Tibial artery (tissue), 4 donors: ENCODE results near the gene FBXW2.
A peak's percentile ranks its signal among the peaks of the same experiment; 100 is the strongest.

Source experiments
- DNase-seq, 2 donors: peaks; one replicate each; pipeline ENCODE4 v3.0.0-alpha.2; 2019
- H3K27ac ChIP-seq, 2 donors: fragments of 200-600 bp; sonication (generic) in 1 of 2; 1 replicate in 1 of 2; 2 replicates in 1 of 2; pipeline ENCODE4 v1.5.1; 2018 to 2019; ENCODE audit warnings: mild to moderate bottlenecking in 1 of 2
- H3K27me3 ChIP-seq, 2 donors: fragments of 200-600 bp; sonication (generic) in 1 of 2; one replicate each; pipeline versions ENCODE4 v1.5.1 to v1.6.0; 2016 to 2019
- H3K36me3 ChIP-seq, 3 donors: fragments of 200-600 bp; sonication (generic) in 2 of 3; one replicate each; pipeline ENCODE4 v1.5.1; 2016 to 2019; ENCODE audit warnings: mild to moderate bottlenecking in 2 of 3
- H3K4me1 ChIP-seq, 4 donors: fragments of 200-600 bp; sonication (generic) in 2 of 4; 1 replicate in 3 of 4; 2 replicates in 1 of 4; pipeline ENCODE4 v1.5.1; 2016 to 2019
- H3K4me3 ChIP-seq, 2 donors: fragments of 200-600 bp; sonication (generic) in 1 of 2; 1 replicate in 1 of 2; 2 replicates in 1 of 2; pipeline ENCODE4 v1.5.1; 2018 to 2019; ENCODE audit warnings: mild to moderate bottlenecking in 2 of 2
- H3K9me3 ChIP-seq, 3 donors: fragments of 200-600 bp; sonication (generic) in 1 of 3; one replicate each; pipeline ENCODE4 v1.5.1; 2016 to 2019
- intact Hi-C: fragments of 100-400 bp; cut with DNase I; formaldehyde crosslinking; loops from one replicate; pipeline ENCODE4 v1.15.0; 2023; ENCODE audit warnings: low total_unique reads
- TF ChIP-seq, protein P1 (sequence below), 2 experiments: fragments of 200-600 bp in 1 of 2; fragments of 450-650 bp in 1 of 2; IDR thresholded peaks; one replicate each; pipeline ENCODE4 v1.5.1; 2017 to 2019; ENCODE audit warnings: antibody characterized with exemption in 2 of 2, mild to moderate bottlenecking in 1 of 2, moderate library complexity in 1 of 2

FBXW2 gene

DNA sequence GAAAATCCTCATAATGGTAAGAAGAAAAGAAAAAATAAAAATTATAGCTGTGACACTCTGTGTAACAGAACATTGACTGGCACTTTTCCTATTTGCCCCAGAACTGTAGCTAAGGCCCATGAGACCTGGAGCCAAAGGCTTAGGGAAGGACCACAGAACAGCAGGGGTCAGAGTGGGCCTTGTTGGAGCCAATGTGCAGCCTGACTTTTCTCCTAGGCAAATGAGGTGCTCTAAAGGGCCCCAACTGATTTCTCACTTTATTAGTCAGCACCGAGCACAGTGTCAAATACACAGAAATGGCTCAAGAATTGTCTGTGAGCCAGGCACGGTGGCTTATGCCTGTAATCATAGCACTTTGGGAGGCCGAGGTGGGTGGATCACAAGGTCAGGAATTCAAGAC, 74.9 kb downstream of the FBXW2 start:
- Histone ChIP-seq H3K36me3 (no peaks in the 10 kb centered on the region), H3K4me1 (peaks cover 0 to 15% (median 10%) of the 10 kb centered on the region in 4 donors), H3K4me3 (no peak overlapping the region), H3K9me3 (no peaks in the 10 kb centered on the region), H3K27me3 (no peaks in the 10 kb centered on the region), H3K27ac (no peak overlapping the region)
- DNase-seq: no peak
- TF ChIP-seq, protein P1, sequence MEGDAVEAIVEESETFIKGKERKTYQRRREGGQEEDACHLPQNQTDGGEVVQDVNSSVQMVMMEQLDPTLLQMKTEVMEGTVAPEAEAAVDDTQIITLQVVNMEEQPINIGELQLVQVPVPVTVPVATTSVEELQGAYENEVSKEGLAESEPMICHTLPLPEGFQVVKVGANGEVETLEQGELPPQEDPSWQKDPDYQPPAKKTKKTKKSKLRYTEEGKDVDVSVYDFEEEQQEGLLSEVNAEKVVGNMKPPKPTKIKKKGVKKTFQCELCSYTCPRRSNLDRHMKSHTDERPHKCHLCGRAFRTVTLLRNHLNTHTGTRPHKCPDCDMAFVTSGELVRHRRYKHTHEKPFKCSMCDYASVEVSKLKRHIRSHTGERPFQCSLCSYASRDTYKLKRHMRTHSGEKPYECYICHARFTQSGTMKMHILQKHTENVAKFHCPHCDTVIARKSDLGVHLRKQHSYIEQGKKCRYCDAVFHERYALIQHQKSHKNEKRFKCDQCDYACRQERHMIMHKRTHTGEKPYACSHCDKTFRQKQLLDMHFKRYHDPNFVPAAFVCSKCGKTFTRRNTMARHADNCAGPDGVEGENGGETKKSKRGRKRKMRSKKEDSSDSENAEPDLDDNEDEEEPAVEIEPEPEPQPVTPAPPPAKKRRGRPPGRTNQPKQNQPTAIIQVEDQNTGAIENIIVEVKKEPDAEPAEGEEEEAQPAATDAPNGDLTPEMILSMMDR (IDR thresholded peaks at IDR 0.05): no peak
- intact Hi-C loops: no loop called here

DNA sequence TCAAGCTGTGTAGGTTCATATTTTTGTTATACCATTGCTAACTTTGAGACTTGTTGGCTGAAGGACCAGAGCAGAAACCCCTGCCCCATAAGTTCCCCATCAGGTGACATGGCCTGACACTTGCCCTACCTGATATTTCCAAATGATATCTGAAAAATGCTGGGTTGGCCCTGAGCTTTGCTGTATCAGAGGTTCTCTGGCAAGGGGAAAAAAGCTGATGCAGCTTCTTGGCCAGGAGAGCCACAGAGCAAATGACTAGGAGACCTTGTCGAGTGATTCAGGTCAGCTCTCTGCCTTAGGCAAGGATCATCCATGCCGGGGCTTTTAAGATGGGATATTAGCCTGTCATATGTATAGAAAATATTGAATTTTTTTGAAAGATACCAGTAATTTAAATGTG, 76.0 kb downstream of the FBXW2 start:
- TF ChIP-seq, protein P1 (IDR thresholded peaks at IDR 0.05): no peak
- Histone ChIP-seq H3K4me3 (no peak overlapping the region), H3K4me1 (peaks cover 0 to 21% (median 14%) of the 10 kb centered on the region in 4 donors), H3K36me3 (no peaks in the 10 kb centered on the region), H3K27me3 (no peaks in the 10 kb centered on the region), H3K27ac (no peak overlapping the region), H3K9me3 (no peaks in the 10 kb centered on the region)
- no peak for DNase-seq
- intact Hi-C loops: no loop called here

DNA sequence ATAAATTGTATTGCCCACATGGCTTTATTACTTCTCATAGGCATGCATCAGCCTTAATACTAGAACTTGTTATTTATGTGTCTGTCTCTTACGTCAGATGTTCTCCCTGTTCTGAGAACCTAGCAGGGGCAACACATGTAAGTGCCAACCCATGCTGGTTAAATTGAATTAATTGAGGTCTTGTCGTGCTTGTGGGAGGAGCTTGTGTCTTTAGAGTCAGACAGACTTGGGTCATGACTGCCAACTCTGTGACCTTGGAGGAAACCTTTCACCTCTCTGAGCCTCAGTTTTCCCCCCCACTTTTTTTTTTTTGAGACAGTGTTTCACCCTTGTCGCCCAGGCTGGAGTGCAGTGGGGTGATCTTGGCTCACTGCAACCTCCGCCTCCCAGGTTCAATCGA, 76.7 kb downstream of the FBXW2 start:
- DNase-seq: no peak
- no peaks in the 10 kb centered on the region for H3K36me3 ChIP-seq
- TF ChIP-seq, protein P1 (IDR thresholded peaks at IDR 0.05): no peak

DNA sequence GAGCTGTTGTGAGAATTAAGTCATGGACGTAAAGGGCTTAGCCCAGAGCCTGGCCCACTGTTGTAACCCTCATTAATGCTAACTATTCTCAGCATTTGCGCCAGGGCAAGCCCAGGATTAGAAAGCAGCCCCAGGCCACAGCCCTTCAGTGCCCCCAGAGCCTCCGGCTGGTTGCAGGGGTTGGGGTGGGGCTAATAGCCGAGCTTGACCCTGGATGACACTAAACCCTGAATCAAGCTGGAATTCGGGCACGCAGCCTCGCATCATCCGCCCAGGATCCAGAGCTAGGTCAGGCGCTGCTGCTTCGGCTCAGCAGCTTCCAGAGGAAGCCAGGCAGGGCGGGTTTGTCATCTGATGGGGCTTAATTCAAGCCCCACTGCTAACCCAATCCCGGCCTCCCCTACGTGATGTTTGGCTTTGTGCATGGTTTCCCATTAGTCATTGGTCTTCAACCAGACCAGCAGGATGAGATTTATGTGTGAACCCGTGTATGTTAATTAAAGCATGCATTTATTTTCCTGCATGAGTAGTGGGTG, 77.8 kb downstream of the FBXW2 start:
- no peaks in the 10 kb centered on the region for H3K36me3 ChIP-seq
- no peaks in the 10 kb centered on the region for H3K27me3 ChIP-seq
- DNase-seq: peak; percentile 73 to 74
- no peaks in the 10 kb centered on the region for H3K9me3 ChIP-seq
- H3K27ac ChIP-seq: peak overlapping the region; percentile 72 to 85
- peaks cover 0 to 35% (median 27%) of the 10 kb centered on the region in 4 donors for H3K4me1 ChIP-seq
- intact Hi-C loops: no loop called here
- TF ChIP-seq, protein P1 (IDR thresholded peaks at IDR 0.05): no peak
- peak overlapping the region; percentile 87 to 91 for H3K4me3 ChIP-seq

More for the DNA sequence above, 76.7 kb downstream of the FBXW2 start:
- H3K9me3 ChIP-seq: no peaks in the 10 kb centered on the region
- peaks cover 0 to 27% (median 21%) of the 10 kb centered on the region in 4 donors for H3K4me1 ChIP-seq
- intact Hi-C loops: no loop called here
- no peaks in the 10 kb centered on the region for H3K27me3 ChIP-seq
- no peak overlapping the region for H3K27ac ChIP-seq
- H3K4me3 ChIP-seq: no peak overlapping the region

DNA sequence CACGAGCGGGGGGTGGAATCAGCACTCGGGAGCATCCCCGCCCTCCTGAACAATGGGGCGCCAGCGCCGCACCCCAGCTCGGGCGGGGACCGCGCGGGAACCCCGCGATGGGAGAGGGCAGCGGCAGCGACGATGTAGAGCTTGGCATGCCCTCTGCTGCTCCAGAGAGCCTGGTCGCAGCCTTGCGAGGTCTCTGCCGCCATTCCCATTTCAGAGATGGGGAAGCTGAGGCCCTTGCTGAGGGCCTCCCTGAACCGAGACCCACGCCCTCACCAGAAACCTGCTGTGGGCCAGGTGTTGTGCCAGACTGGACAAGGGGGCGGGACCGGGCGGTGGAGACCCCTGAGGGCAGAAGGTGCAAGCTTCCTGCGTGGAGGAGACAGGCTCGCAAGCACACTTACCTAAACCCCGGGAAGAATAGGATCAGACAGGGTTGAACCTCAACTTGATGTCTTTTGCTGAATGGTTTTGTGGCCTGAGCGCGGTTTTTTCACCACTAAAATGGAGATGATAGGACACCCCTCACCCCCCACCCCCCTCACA, 78.3 kb downstream of the FBXW2 start:
- DNase-seq: no peak
- peak overlapping the region; percentile 87 to 91 for H3K4me3 ChIP-seq
- H3K9me3 ChIP-seq: no peaks in the 10 kb centered on the region
- peaks cover 0 to 37% (median 27%) of the 10 kb centered on the region in 4 donors for H3K4me1 ChIP-seq
- no peaks in the 10 kb centered on the region for H3K27me3 ChIP-seq
- H3K27ac ChIP-seq: peak overlapping the region; percentile 72 to 85
- intact Hi-C loops: no loop called here
- TF ChIP-seq, protein P1 (IDR thresholded peaks at IDR 0.05): no peak
- no peaks in the 10 kb centered on the region for H3K36me3 ChIP-seq
